DMS79 treated with DMSO at 0.1 percent for 48 hours (cell line): ENCODE results near the gene SYNDIG1.

Experiments used
- DNase-seq: peaks from one replicate; lab custom pipeline; 2025; lab: John Stamatoyannopoulos, UW

SYNDIG1 gene

DNA sequence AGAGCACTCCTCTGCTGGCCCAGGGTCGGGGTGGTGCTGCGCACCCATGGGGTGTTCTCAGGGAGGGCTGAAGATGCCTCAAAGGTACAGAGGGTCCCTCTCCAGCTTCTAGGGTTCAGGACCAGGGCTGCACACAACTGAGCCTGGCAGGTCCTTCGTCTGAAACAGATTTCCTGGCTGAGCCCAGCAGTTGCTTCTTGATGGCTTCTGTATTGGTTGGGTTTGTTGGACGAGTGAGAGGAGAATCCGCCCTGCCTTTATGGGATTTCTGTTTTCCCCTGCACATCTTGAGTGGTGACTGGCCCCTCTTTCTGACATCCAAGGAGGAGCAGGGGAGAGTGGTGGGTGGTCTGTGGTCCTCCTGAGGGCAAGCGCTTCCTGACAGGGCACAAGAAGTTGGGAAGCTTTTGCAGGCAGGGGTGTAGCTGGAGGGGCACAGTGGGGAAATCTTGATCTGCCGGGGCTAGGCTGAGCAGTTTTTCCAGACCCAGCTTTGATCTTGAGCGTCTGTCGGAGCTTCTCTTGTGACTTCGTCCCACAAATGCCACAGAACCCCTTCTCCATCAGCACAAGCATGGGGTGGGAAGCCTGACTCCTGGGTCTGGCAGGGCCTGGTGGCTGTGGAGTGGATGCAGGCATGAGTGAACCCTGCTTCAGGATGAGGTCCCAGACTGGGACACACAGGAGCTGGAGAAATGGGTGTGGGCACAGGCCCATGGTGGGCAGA, 116.5 kb downstream of the SYNDIG1 start:
- no peak for DNase-seq

GRCh38 chr20:24586523-24586840, 117.1 kb downstream of the SYNDIG1 start:
- no peak for DNase-seq

DNA sequence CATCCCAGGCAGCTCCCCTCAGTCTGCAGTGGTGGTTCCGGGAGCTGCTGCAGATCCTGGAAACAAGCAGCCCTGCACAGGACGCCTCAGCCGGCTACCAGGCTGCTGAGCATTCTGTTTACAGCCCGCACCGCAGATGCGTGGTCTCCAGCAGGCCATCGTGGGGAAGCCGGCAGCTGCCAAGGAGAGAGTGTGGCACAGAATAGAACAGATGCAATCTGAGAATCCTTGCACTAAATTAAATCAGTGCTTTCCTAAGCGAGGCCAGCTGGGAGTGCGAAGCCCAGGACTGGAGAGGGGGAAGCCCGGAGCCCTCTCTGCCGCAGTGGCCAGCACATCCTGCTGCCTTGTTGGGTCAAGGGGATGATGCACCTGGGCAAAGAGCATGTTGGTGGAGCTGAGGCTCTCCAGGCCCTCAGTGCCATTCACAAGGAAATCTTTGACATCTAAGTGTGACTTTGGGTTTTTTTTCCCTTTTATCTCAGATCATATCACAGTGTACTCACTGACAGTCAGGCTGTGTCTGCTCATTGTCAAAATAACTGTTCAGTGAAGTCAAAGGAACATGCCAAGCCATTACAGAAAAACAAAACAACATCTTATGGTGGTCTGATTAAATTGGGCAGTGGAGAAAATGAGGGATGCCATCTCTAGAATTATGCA, 118.1 kb downstream of the SYNDIG1 start:
- no peak for DNase-seq

GRCh38 chr20:24588047-24588635, 118.7 kb downstream of the SYNDIG1 start:
- no peak for DNase-seq

- DNase-seq: no peak
Measured at GRCh38 chr20:24588725-24589340, 119.4 kb downstream of the SYNDIG1 start.

DNA sequence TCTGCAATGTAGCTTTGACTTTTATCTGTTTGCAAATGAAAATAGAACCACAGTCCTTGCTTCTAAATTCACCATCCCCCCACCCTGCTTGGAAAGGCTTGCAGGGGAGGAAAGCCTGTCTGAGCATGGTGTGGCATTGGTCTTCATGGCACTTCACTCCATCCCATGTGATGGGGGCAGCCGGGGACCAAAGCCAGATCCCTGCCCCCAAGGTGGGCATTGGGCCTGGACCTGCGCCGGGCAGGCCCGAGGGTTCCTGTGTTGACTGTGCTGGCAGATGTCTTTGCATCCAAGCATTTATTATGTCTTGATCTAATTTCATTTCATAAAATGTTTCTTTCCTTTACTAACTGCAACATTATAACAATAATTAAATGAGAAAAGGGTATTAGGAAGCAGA, 120.0 kb downstream of the SYNDIG1 start:
- DNase-seq: no peak

DNA sequence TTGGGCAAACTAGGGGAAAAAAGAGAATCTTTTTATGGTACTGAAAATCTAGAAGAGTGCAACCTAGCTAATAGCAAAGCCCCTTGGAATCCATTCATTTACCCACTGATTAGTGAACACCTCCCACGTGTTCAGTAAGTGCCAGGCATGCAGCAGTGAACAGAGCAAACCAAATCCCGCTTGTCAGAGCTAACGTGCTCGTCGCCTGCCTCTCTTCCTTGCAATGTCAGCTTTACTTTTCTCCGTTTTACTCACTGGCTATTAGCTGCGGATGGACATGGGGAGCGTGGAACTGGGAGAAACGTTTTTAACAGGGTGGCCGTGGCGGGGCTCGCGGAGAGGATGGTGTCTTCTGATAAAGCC, 120.4 kb downstream of the SYNDIG1 start:
- DNase-seq: no peak

GRCh38 chr20:24590178-24590982, 121.0 kb downstream of the SYNDIG1 start:
- DNase-seq: no peak

GRCh38 chr20:24597051-24597450, 127.6 kb downstream of the SYNDIG1 start:
- DNase-seq: no peak

DNA sequence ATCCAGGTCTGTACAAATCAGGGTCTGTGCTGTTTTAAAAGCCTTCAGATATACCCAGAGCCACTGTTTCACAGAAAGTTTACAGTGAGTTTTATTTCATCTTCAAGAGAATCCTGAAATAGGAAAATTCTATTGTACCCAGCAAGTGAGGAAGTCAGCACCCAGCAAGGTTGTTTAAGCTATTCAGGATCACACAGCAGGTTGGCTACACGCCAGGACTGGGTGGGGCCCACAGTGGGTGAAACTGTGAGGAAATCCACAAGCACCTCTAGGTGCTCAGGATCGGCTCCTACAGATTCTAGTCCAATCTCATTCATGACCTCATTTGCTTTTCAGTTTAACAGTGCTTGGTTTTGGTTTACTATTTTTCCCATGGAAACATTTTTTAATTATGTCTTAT, 128.9 kb downstream of the SYNDIG1 start:
- DNase-seq: no peak

- no peak for DNase-seq
Measured at GRCh38 chr20:24598996-24599395, 129.6 kb downstream of the SYNDIG1 start.

- DNase-seq: no peak
Measured at GRCh38 chr20:24600012-24600411, 130.6 kb downstream of the SYNDIG1 start.

DNA sequence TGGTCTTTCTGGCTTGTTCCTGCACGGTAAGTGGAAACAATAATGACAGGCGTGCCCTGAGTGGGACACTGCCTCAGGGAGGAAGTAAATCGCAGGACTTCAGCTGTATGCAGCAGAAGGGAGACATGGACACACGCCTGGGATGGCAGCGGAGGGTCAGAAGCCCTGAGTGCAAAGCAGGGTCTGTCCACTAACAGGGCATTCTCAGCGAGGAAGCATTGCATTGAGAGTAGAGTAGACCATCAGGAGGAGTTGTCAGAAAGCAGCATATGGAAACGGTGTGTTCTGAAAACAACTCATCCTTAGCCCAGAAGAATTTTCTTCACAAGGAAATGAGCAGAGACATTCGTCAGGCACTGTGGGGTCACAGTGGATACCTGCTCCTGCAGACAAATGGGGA, 134.0 kb downstream of the SYNDIG1 start:
- DNase-seq: no peak

DNA sequence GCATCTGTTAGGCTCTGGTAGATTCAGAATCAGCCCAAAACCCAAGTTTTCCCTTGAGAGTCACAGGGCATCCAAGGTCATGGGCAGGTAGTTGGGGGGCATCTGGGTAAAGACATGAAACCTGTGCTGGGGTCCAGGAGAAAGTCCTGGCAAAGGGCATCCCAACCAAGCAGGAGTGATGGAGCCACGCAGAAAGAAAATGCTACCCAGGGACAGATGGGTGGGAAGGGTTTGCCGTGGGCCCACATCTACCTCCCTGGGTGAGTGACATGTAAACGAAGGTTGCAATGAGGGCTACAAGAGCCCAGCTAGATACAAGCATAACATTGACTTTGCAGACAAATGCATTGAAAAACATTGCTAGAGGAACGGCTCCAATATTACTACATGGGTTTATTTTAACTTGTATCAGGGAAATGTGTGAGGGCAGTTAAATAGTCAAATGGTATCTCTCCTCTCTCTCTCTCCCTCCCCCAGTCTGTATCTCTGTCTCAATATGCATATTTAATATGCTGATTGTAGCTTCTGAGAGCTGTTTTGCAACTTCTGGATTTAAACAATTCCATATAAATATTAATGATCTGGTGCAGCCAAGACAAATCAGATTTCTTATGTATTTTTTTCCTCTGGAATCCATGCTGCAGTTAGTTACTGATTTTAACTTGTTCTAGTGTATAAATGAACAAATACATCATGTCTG, 135.7 kb downstream of the SYNDIG1 start:
- DNase-seq: no peak

- DNase-seq: no peak
Measured at GRCh38 chr20:24605937-24606455, 136.6 kb downstream of the SYNDIG1 start.

DNA sequence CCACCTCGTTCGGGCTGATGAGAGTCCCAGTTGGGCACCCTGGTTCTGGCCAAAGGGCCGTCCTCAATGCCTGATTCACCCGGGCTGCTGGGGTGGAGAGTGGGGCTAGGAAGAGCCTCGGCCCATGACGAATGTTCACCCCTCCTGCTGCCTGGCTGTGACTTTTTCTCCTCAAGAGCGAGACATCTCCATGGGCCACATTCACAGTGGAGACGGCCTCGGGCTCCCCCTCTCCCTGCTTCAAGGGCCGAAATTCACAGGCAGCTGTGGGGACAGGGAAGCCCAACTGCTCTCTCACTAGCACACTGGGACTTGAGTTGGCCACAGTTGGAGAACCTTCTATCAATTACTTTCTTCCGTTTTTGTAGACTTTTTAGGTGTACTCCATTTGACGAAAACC, 138.0 kb downstream of the SYNDIG1 start:
- DNase-seq: no peak

- DNase-seq: no peak
Measured at GRCh38 chr20:24608926-24609667, 139.7 kb downstream of the SYNDIG1 start.

DNA sequence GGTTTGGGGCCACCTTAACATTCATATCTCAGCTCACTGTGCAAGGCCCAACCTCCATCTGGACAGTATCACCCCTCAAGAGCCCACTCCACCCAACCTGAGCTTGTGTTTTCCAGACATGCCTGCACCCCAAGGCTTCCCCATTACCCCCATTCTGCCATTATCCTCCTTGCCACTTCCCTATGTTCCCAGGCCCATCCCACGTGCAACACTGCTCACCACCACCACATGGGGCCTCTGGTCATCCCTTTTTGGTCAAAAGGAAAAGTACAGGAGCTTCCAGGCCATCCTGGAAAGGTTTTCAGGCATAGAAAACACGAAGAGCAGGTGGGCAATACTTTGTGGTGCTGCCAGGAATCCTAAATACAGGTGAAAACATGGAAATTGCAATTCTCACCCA, 140.3 kb downstream of the SYNDIG1 start:
- DNase-seq: no peak

DNA sequence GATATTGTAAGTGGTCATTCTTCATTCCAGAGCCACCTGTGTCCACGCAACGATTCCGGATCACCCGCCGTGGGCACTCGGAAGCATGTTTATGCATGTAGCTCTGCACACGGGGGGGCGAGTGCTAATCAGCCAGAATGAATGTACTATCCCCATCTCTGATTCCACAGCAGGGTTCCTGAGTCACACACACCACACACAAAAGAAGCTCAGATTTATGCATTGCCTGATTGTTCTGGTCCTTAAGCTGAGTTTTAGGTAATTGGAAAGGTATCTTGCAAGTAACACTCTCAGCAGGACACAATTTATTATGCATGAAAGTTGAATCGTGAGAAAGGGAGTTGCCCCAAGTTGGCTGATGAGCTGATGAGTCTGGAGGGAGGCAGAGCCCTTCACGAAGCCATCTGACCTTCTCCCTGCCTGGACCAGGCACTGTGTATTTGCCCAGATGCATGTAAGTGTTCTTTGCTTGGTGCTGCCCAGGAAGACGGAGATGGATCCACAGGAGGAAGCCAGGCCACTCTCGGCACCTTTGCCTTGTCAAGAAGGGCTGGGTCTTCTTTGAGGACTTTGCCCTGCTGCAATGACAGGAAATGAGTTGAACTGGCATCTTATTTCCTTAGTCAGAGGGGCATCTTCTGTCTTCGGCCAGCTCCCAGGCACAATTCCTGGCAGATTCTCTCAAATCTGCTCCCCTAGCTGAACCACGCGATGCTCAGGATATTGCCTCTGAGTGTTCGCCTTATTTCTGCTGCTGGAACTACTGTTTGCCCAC, 141.1 kb downstream of the SYNDIG1 start:
- no peak for DNase-seq
